HepG2 (cell line): ENCODE measurements around the gene THRB. TPM values are rescaled to one million over a fixed set of nuclear protein-coding genes. Genes with fewer than 3 reads are reported as not detected.

Experiments used
- CBX2 ChIP-seq, 2 experiments: fragments of 200-600 bp in 1 of 2; sonication (generic); formaldehyde crosslinking in 1 of 2; IDR thresholded peaks; 2 replicates each; pipeline versions ENCODE4 v1.7.0 to v1.8.1; 2018 to 2022; ENCODE audit warnings: low read depth in 2 of 2, low read length in 1 of 2, mild to moderate bottlenecking in 1 of 2, missing genetic modification reagents in 1 of 2
- CEBPG ChIP-seq: IDR thresholded peaks from 2 replicates; pipeline ENCODE4 v1.6.1; 2016
- FOXM1 ChIP-seq: sonication (generic); formaldehyde crosslinking; IDR thresholded peaks from 2 replicates; pipeline ENCODE4 v1.5.0; 2020; ENCODE audit warnings: missing genetic modification reagents
- HDAC2 ChIP-seq: sonication (generic); formaldehyde crosslinking; IDR thresholded peaks from 2 replicates; pipeline ENCODE4 v1.4.0; 2020; ENCODE audit warnings: missing genetic modification reagents
- HMG20B ChIP-seq: conservative IDR thresholded peaks from 2 replicates; pipeline ENCODE4 v1.6.1; 2016; ENCODE audit warnings: missing genetic modification reagents, missing compliant biosample characterization
- IRF2 ChIP-seq: IDR thresholded peaks from 2 replicates; pipeline ENCODE4 v1.6.1; 2018; ENCODE audit warnings: missing genetic modification reagents, missing compliant biosample characterization
- KLF12 ChIP-seq: sonication (generic); formaldehyde crosslinking; IDR thresholded peaks from 2 replicates; pipeline ENCODE4 v1.4.0; 2020; ENCODE audit warnings: missing genetic modification reagents, borderline replicate concordance
- MAX ChIP-seq: IDR thresholded peaks from 2 replicates; pipeline ENCODE4 v1.6.1; 2012; ENCODE audit warnings: inconsistent platforms
- MED13 ChIP-seq: sonication (generic); formaldehyde crosslinking; IDR thresholded peaks from 2 replicates; pipeline ENCODE4 v1.5.0; 2020; ENCODE audit warnings: missing genetic modification reagents
- NCOA1 ChIP-seq: sonication (generic); formaldehyde crosslinking; IDR thresholded peaks from 2 replicates; pipeline ENCODE4 v1.9.0; 2021; ENCODE audit warnings: missing genetic modification reagents
- PHF8 ChIP-seq: sonication (generic); formaldehyde crosslinking; IDR thresholded peaks from 2 replicates; pipeline ENCODE4 v1.5.0; 2020; ENCODE audit warnings: missing genetic modification reagents
- POLR2A ChIP-seq, 2 experiments: IDR thresholded peaks; 2 replicates each; pipeline ENCODE4 v1.6.1; 2011; ENCODE audit warnings: low read depth in 2 of 2, low read length in 2 of 2, mild to moderate bottlenecking in 1 of 2, moderate library complexity in 1 of 2; ENCODE audit not compliant: insufficient read depth in 1 of 2
- RAD21 ChIP-seq: fragments of 450-650 bp; formaldehyde crosslinking; IDR thresholded peaks from 2 replicates; pipeline ENCODE4 v1.5.0; 2020; ENCODE audit warnings: mild to moderate bottlenecking
- SIN3B ChIP-seq: fragments of 150-350 bp; IDR thresholded peaks from 2 replicates; pipeline ENCODE4 v1.6.1; 2014; ENCODE audit warnings: low read length
- SIX1 ChIP-seq: sonication (generic); formaldehyde crosslinking; IDR thresholded peaks from 2 replicates; pipeline ENCODE4 v1.4.0; 2020; ENCODE audit warnings: missing genetic modification reagents, borderline replicate concordance
- YEATS4 ChIP-seq: sonication (generic); formaldehyde crosslinking; IDR thresholded peaks from 2 replicates; pipeline ENCODE4 v1.4.0; 2020; ENCODE audit warnings: missing genetic modification reagents, borderline replicate concordance
- ZMAT3 ChIP-seq: sonication (generic); formaldehyde crosslinking; conservative IDR thresholded peaks from 2 replicates; pipeline ENCODE4 v1.7.0; 2021; ENCODE audit warnings: missing genetic modification reagents
- ZNF160 ChIP-seq: sonication (generic); formaldehyde crosslinking; IDR thresholded peaks from 2 replicates; pipeline ENCODE4 v1.8.0; 2022; ENCODE audit warnings: mild to moderate bottlenecking, inconsistent platforms, missing genetic modification reagents
- ZNF224 ChIP-seq: sonication (generic); formaldehyde crosslinking; IDR thresholded peaks from 2 replicates; pipeline ENCODE4 v1.5.0; 2020; ENCODE audit warnings: mild to moderate bottlenecking, missing genetic modification reagents
- ZNF468 ChIP-seq: sonication (generic); formaldehyde crosslinking; IDR thresholded peaks from 2 replicates; pipeline ENCODE4 v1.8.0; 2022; ENCODE audit warnings: mild to moderate bottlenecking, moderate library complexity, missing genetic modification reagents
- ZNF530 ChIP-seq: sonication (generic); formaldehyde crosslinking; IDR thresholded peaks from 2 replicates; pipeline ENCODE4 v1.5.0; 2020; ENCODE audit warnings: low read depth, mild to moderate bottlenecking, missing genetic modification reagents
- ZNF660 ChIP-seq: sonication (generic); formaldehyde crosslinking; IDR thresholded peaks from 2 replicates; pipeline ENCODE4 v1.5.1; 2020; ENCODE audit warnings: mild to moderate bottlenecking, low read depth, missing genetic modification reagents, borderline replicate concordance
- ZNF674 ChIP-seq: sonication (generic); formaldehyde crosslinking; IDR thresholded peaks from 2 replicates; pipeline ENCODE4 v1.5.0; 2020; ENCODE audit warnings: low read depth, mild to moderate bottlenecking, missing genetic modification reagents
- ZNF879 ChIP-seq: sonication (generic); formaldehyde crosslinking; IDR thresholded peaks from 2 replicates; pipeline ENCODE4 v1.8.1; 2023; ENCODE audit warnings: missing genetic modification reagents
- polyA plus RNA-seq, 8 experiments: library from polyadenylated mRNA; depleted of rRNA in 3 of 8; stranded (reverse) in 7 of 8; unstranded in 1 of 8; fragments of >200 nt; fragmentation: Illumina TruSeq in 4 of 8; extraction: Trizol in 4 of 8; gene quantifications; 2 replicates each; pipeline versions ENCODE4 v1.2.1 to v1.2.3, GENCODE V29; 2011 to 2016; ENCODE audit warnings: low read depth in 4 of 8, missing spikeins in 1 of 8, mixed read lengths in 1 of 8; ENCODE audit not compliant: insufficient read depth in 1 of 8
- total RNA-seq, 5 experiments: library from RNA; depleted of rRNA; stranded (reverse); fragments of >200 nt; fragmentation: Illumina TruSeq; extraction: Trizol; gene quantifications; 2 replicates each; pipeline ENCODE4 v1.2.3, GENCODE V29; 2016; ENCODE audit warnings: low read depth in 1 of 5
- TF ChIP-seq, protein P1 (sequence below): sonication (generic); formaldehyde crosslinking; IDR thresholded peaks from 2 replicates; pipeline ENCODE4 v1.8.1; 2023; ENCODE audit warnings: mild to moderate bottlenecking, missing genetic modification reagents
- TF ChIP-seq, protein P2 (sequence below): sonication (generic); formaldehyde crosslinking; IDR thresholded peaks from 2 replicates; pipeline ENCODE4 v1.8.0; 2022; ENCODE audit warnings: low read depth, missing genetic modification reagents
- TF ChIP-seq, protein P3 (sequence below): sonication (generic); formaldehyde crosslinking; IDR thresholded peaks from 2 replicates; pipeline ENCODE4 v1.5.1; 2020; ENCODE audit warnings: mild to moderate bottlenecking, missing genetic modification reagents, borderline replicate concordance
- TF ChIP-seq, protein P4 (sequence below): sonication (generic); formaldehyde crosslinking; IDR thresholded peaks from 2 replicates; pipeline ENCODE4 v1.8.1; 2023; ENCODE audit warnings: mild to moderate bottlenecking, inconsistent platforms, moderate library complexity, missing genetic modification reagents, borderline replicate concordance

The THRB gene
- total and polyA plus RNA-seq, 2 of the 13 experiments (the other 11 are each of a cell fraction or from before 2014, with no cell fraction given) = 4.7 to 22.7 TPM

DNA sequence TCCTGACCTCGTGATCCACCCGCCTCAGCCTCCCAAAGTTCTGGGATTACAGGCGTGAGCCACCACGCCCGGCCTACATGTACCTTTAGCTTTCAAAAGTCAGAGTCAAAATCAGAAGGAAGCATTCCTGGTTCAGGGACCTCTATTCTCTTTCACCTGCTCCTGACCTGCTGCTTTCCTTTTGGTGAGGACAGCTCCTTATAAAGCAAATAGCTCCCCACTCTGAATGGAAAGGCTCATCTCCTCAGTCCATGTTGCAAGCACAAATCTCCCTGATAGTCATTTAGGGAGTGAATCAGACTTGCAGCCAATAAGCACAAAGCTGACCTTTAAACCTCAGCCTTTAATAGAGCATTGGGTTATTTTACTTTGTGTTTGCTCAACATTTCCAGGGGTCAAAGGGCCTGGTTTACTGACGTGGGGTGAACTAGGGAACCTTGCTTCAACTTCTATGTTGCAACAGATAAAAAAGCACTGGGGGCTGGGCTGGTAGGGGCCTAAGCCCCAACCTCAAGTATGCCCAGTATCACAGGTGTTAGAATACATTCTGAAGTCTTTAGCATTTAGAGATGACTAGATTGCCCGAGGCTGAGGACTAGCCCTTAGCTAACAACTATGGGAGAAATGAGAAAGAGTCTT, 43.1 kb downstream of the THRB start (continued):
- TF ChIP-seq ZNF224 (CRISPR knock-in tag) = no peak
- TF ChIP-seq, protein P1, sequence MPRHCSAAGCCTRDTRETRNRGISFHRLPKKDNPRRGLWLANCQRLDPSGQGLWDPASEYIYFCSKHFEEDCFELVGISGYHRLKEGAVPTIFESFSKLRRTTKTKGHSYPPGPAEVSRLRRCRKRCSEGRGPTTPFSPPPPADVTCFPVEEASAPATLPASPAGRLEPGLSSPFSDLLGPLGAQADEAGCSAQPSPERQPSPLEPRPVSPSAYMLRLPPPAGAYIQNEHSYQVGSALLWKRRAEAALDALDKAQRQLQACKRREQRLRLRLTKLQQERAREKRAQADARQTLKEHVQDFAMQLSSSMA (CRISPR knock-in tag) = no peak
- no peak for TF ChIP-seq SIN3B
- TF ChIP-seq MED13 = peak; percentile 95; the same call in 1 of the 2 replicates
- no peak; the same call in 1 of the 2 replicates for TF ChIP-seq RAD21 (CRISPR knock-in tag)
- no peak for TF ChIP-seq FOXM1 (CRISPR knock-in tag)
- TF ChIP-seq HDAC2 (CRISPR knock-in tag) = peak; percentile 95
- TF ChIP-seq MAX = peak; percentile 65
- TF ChIP-seq CEBPG = peak; percentile 98
- no peak for TF ChIP-seq ZNF468 (CRISPR knock-in tag)
- no peak for TF ChIP-seq NCOA1 (CRISPR knock-in tag)
- TF ChIP-seq, protein P2, sequence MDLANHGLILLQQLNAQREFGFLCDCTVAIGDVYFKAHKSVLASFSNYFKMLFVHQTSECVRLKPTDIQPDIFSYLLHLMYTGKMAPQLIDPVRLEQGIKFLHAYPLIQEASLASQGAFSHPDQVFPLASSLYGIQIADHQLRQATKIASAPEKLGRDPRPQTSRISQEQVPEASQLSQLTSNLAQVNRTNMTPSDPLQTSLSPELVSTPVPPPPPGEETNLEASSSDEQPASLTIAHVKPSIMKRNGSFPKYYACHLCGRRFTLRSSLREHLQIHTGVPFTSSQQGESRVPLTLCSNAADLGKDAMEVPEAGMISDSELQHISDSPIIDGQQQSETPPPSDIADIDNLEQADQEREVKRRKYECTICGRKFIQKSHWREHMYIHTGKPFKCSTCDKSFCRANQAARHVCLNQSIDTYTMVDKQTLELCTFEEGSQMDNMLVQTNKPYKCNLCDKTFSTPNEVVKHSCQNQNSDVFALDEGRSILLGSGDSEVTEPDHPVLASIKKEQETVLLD (CRISPR knock-in tag) = no peak
- peak; percentile 89 for TF ChIP-seq SIX1 (CRISPR knock-in tag)
- TF ChIP-seq ZNF530 (CRISPR knock-in tag) = no peak
- TF ChIP-seq ZMAT3 = 0 out of 2 replicates have a peak, but pooled peaks have one; percentile 68
- no peak for TF ChIP-seq ZNF674 (CRISPR knock-in tag)
- TF ChIP-seq, protein P3, sequence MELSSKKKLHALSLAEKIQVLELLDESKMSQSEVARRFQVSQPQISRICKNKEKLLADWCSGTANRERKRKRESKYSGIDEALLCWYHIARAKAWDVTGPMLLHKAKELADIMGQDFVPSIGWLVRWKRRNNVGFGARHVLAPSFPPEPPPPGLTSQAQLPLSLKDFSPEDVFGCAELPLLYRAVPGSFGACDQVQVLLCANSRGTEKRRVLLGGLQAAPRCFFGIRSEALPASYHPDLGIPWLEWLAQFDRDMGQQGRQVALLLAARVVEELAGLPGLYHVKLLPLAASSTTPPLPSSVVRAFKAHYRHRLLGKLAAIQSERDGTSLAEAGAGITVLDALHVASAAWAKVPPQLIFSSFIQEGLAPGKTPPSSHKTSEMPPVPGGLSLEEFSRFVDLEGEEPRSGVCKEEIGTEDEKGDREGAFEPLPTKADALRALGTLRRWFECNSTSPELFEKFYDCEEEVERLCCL (CRISPR knock-in tag) = no peak
- TF ChIP-seq ZNF660 (CRISPR knock-in tag) = no peak
- TF ChIP-seq IRF2 (CRISPR knock-in tag) = peak; percentile 85
- no peak for TF ChIP-seq CBX2 (IDR thresholded peaks at IDR 0.05; ENCODE audit: low read depth, low read length)
- TF ChIP-seq CBX2 (CRISPR knock-in tag; IDR thresholded peaks at IDR 0.05; ENCODE audit: low read depth) = no peak
- no peak for TF ChIP-seq ZNF879 (CRISPR knock-in tag)
- TF ChIP-seq KLF12 (CRISPR knock-in tag) = no peak
- TF ChIP-seq, protein P4, sequence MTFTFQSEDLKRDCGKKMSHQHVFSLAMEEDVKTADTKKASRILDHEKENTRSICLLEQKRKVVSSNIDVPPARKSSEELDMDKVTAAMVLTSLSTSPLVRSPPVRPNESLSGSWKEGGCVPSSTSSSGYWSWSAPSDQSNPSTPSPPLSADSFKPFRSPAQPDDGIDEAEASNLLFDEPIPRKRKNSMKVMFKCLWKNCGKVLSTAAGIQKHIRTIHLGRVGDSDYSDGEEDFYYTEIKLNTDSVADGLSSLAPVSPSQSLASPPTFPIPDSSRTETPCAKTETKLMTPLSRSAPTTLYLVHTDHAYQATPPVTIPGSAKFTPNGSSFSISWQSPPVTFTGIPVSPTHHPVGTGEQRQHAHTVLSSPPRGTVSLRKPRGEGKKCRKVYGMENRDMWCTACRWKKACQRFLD (CRISPR knock-in tag) = no peak; the same call in 1 of the 2 replicates
- TF ChIP-seq ZNF160 (CRISPR knock-in tag) = no peak
- TF ChIP-seq HMG20B (CRISPR knock-in tag) = peak; percentile 93
- TF ChIP-seq POLR2A (IDR thresholded peaks at IDR 0.05; ENCODE audit: insufficient read depth in 1 of 2, low read depth in 2 of 2, low read length in 2 of 2) = peak; percentile 63 to 96
- peak; percentile 65 for TF ChIP-seq YEATS4 (CRISPR knock-in tag)
- TF ChIP-seq PHF8 (CRISPR knock-in tag) = peak; percentile 60; the same call in 1 of the 2 replicates
